T-helper 2 cell treated with Interferon-gamma antibody and Interleukin-4, amounts not matched to agents 5 μg/mL and 100 μg/mL, for 36 hours (primary cell): ENCODE results near the gene ORMDL2.

ENCODE experiments used
- DNase-seq: peaks from one replicate; pipeline ENCODE4 v3.0.0; 2021; ENCODE audit warnings: low spot score
- H3K27ac Mint-ChIP-seq: one replicate; pipeline ENCODE4 v1.8.0; 2021; ENCODE audit warnings: mild to moderate bottlenecking, mixed read lengths
- H3K27me3 Mint-ChIP-seq: one replicate; pipeline ENCODE4 v1.8.0; 2021; ENCODE audit warnings: low read depth, mixed read lengths
- H3K36me3 Mint-ChIP-seq: one replicate; pipeline ENCODE4 v1.8.0; 2021; ENCODE audit warnings: low read depth, mixed read lengths
- H3K4me1 Mint-ChIP-seq: one replicate; pipeline ENCODE4 v1.8.0; 2021; ENCODE audit warnings: low read depth, mixed read lengths
- H3K4me3 Mint-ChIP-seq: one replicate; pipeline ENCODE4 v1.8.0; 2022; ENCODE audit warnings: mild to moderate bottlenecking, moderate library complexity, mixed read lengths
- H3K9me3 Mint-ChIP-seq: one replicate; pipeline ENCODE4 v1.8.0; 2021; ENCODE audit warnings: mixed read lengths

ORMDL2 gene

DNA sequence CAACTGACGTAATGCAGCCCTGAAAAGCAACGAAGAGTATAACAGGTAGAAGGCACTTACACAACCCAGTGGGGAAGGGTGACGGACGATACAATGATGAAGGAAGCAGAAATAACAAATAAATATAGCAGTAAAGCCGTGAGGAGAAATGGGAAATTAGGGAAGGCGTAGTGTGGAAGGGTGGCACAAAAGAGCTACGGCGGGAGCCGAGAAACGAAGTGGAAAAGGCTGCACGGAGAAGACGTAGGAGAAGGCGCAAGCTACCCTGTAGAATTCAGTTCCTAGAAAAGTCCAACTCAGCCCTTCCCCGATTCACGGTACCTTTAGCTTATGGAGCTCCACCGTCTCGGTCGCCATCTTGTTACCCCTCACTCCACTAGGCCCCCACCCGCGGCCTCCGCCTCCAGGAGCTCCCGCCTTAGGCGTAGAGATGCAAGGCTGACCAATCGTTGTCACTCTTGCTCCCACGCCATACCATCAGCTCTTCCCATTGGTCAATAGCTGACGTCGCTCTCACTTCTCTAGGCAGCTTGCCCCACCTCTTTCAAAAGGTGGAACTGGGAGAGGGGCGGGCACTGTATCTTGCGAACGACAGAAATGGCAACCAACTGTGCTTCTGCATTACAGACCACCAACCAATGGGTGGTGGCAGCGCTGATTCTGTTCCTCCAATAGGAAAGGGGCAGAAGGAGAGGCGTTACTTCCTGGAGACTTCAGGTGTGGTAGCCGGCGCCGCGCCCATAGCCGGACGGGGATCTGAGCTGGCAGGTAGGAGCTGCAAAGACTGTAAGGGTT lies at the start of gene ORMDL2, which contains the start of gene SARNP:
ORMDL2 (plus strand) TSS at position 697 of the 795 bp plus-strand sequence. CDS start 959 bp downstream, outside the sequence.
SARNP (minus strand) TSS at position 380 of the 795 bp plus-strand sequence; CDS start at position 357, 23 bp downstream.
- Mint-ChIP-seq H3K4me3 (no peak within 1 kb of the TSS), H3K4me1 (peaks cover 31% of the 10 kb centered on the region), H3K36me3 (peaks cover 45% of the 10 kb centered on the region), H3K27me3 (no peaks in the 10 kb centered on the region), H3K9me3 (no peaks in the 10 kb centered on the region), H3K27ac (no peak within 1 kb of the TSS)
- DNase-seq, result peak; percentile 98

DNA sequence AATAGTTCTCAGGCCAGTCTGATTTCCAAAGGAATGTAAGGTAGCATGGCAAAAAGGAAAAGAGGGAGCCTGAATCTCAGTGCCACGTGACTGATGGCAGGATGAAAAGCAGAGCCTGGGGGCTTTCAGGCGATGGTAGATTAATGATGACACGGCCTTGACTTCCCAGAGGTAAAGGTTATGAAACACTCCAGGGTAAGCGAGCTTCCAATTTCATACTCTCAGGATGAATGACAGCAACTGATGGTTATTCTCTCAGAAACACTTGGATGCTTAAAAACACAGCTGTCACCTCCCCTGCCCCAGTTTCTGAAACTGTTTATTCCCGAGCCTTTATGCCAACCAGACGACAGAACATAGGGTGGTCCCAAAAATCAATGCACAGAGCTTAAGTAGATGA lies 46.1 kb upstream of the ORMDL2 start:
- Mint-ChIP-seq H3K36me3 (peaks cover 39% of the 10 kb centered on the region), H3K27ac (peak overlapping the region; percentile 69), H3K4me3 (no peak overlapping the region), H3K27me3 (no peaks in the 10 kb centered on the region), H3K9me3 (no peaks in the 10 kb centered on the region), H3K4me1 (peaks cover 11% of the 10 kb centered on the region)
- DNase-seq, result no peak

GRCh38 chr12:55777856-55778255 lies 40.0 kb upstream of the ORMDL2 start:
- no peak for DNase-seq
- Mint-ChIP-seq H3K36me3 (peaks cover 48% of the 10 kb centered on the region), H3K4me1 (peaks cover 19% of the 10 kb centered on the region), H3K4me3 (no peak overlapping the region), H3K9me3 (no peaks in the 10 kb centered on the region), H3K27ac (peak overlapping the region; percentile 19), H3K27me3 (no peaks in the 10 kb centered on the region)

DNA sequence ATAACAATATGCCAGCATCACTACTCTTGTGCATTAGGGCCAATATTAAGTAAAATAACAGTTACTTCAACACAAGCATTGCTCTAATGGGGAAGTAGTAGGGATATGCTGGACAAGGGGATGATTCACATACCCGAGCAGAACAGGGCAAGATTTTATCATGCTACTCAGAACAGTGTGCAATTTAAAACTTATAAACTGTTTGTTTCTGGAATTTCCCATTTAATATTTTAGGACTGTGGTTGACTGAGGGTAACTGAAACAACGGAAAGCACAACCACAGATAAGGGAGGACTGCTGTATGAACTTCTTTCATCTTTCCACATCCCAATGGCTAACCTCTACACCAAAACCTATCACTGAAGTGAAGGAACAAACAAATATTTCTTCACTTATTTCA lies 37.2 kb upstream of the ORMDL2 start:
- Mint-ChIP-seq H3K36me3 (peaks cover 58% of the 10 kb centered on the region), H3K27me3 (no peaks in the 10 kb centered on the region), H3K27ac (peak overlapping the region; percentile 63), H3K4me1 (peaks cover 16% of the 10 kb centered on the region), H3K9me3 (no peaks in the 10 kb centered on the region), H3K4me3 (peak overlapping the region; percentile 56)
- no peak for DNase-seq

GRCh38 chr12:55788546-55788945 lies 29.3 kb upstream of the ORMDL2 start:
- peaks cover 52% of the 10 kb centered on the region for H3K36me3 Mint-ChIP-seq
- H3K27me3 Mint-ChIP-seq, result no peaks in the 10 kb centered on the region
- no peak overlapping the region for H3K27ac Mint-ChIP-seq
- H3K4me3 Mint-ChIP-seq, result no peak overlapping the region
- H3K9me3 Mint-ChIP-seq, result no peaks in the 10 kb centered on the region
- H3K4me1 Mint-ChIP-seq, result no peaks in the 10 kb centered on the region
- DNase-seq, result no peak

- no peaks in the 10 kb centered on the region for H3K4me1 Mint-ChIP-seq
- H3K9me3 Mint-ChIP-seq, result no peaks in the 10 kb centered on the region
- H3K27ac Mint-ChIP-seq, result no peak overlapping the region
- DNase-seq, result no peak
- peaks cover 52% of the 10 kb centered on the region for H3K36me3 Mint-ChIP-seq
- H3K4me3 Mint-ChIP-seq, result no peak overlapping the region
- no peaks in the 10 kb centered on the region for H3K27me3 Mint-ChIP-seq
These were observed 28.7 kb upstream of the ORMDL2 start for GRCh38 chr12:55789171-55789570.

DNA sequence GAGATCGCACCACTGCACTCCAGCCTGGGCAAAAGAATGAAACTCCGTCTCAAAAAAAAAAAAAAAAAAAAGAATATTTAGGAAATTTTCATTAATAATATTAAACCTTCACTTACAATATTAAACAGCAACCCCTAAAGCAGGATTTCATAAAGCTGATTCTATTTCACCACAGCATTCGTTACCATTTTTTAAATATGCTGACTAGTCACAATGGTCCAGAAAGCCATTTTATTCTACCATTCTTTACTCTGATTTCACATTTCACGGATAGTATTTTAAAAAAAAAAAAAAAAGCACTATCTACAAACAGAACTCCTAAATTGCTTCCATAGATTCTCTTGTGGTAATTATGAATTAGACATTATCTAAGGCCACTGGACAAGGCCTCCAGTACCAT lies 27.9 kb upstream of the ORMDL2 start:
- no peak for DNase-seq
- no peak overlapping the region for H3K27ac Mint-ChIP-seq
- H3K36me3 Mint-ChIP-seq, result peaks cover 52% of the 10 kb centered on the region
- no peaks in the 10 kb centered on the region for H3K9me3 Mint-ChIP-seq
- H3K4me1 Mint-ChIP-seq, result no peaks in the 10 kb centered on the region
- no peaks in the 10 kb centered on the region for H3K27me3 Mint-ChIP-seq
- no peak overlapping the region for H3K4me3 Mint-ChIP-seq

DNA sequence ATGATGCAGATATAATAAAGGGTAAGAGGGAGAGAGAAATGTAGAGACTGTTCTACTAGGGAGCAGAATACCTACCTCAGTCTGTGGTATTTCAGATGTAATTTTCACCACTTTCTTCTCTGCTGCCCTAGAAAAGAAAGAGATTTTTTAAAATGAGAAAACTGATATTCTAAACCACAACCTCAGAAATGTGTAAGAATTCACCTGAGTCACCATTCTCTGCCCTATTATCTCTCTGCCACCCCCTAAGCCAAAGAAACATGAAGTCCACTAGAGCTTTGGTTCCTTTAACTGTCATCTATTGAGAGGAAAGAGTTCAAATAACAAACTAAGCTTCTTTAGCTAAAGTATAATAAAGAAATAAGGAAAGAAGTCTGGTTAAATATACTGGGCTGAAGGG lies 21.9 kb upstream of the ORMDL2 start:
- Mint-ChIP-seq H3K4me3 (no peak overlapping the region), H3K4me1 (peaks cover 13% of the 10 kb centered on the region), H3K36me3 (peaks cover 48% of the 10 kb centered on the region), H3K27ac (no peak overlapping the region), H3K9me3 (no peaks in the 10 kb centered on the region), H3K27me3 (no peaks in the 10 kb centered on the region)
- no peak for DNase-seq

- Mint-ChIP-seq H3K4me1 (peaks cover 13% of the 10 kb centered on the region), H3K27ac (no peak overlapping the region), H3K36me3 (peaks cover 49% of the 10 kb centered on the region), H3K4me3 (no peak overlapping the region), H3K9me3 (no peaks in the 10 kb centered on the region), H3K27me3 (no peaks in the 10 kb centered on the region)
- no peak for DNase-seq
These were observed 20.8 kb upstream of the ORMDL2 start for GRCh38 chr12:55797068-55797467.

GRCh38 chr12:55797550-55797949 lies 20.3 kb upstream of the ORMDL2 start:
- Mint-ChIP-seq H3K27ac (no peak overlapping the region), H3K36me3 (peaks cover 51% of the 10 kb centered on the region), H3K4me3 (no peak overlapping the region), H3K27me3 (no peaks in the 10 kb centered on the region), H3K4me1 (peaks cover 13% of the 10 kb centered on the region), H3K9me3 (no peaks in the 10 kb centered on the region)
- DNase-seq, result no peak

- no peak for DNase-seq
- Mint-ChIP-seq H3K36me3 (peaks cover 27% of the 10 kb centered on the region), H3K27ac (no peak overlapping the region), H3K27me3 (no peaks in the 10 kb centered on the region), H3K4me3 (no peak overlapping the region), H3K4me1 (peaks cover 21% of the 10 kb centered on the region), H3K9me3 (no peaks in the 10 kb centered on the region)
These were observed 10.9 kb upstream of the ORMDL2 start for GRCh38 chr12:55806982-55807381.

- H3K27ac Mint-ChIP-seq, result no peak overlapping the region
- DNase-seq, result no peak
- peaks cover 24% of the 10 kb centered on the region for H3K36me3 Mint-ChIP-seq
- no peaks in the 10 kb centered on the region for H3K9me3 Mint-ChIP-seq
- no peak overlapping the region for H3K4me3 Mint-ChIP-seq
- H3K27me3 Mint-ChIP-seq, result no peaks in the 10 kb centered on the region
- peaks cover 29% of the 10 kb centered on the region for H3K4me1 Mint-ChIP-seq
These were observed 8.6 kb upstream of the ORMDL2 start for GRCh38 chr12:55809274-55809673.

- H3K4me1 Mint-ChIP-seq, result peaks cover 34% of the 10 kb centered on the region
- H3K27me3 Mint-ChIP-seq, result no peaks in the 10 kb centered on the region
- H3K27ac Mint-ChIP-seq, result no peak overlapping the region
- DNase-seq, result no peak
- H3K9me3 Mint-ChIP-seq, result no peaks in the 10 kb centered on the region
- H3K4me3 Mint-ChIP-seq, result no peak overlapping the region
- peaks cover 27% of the 10 kb centered on the region for H3K36me3 Mint-ChIP-seq
These were observed 5.8 kb upstream of the ORMDL2 start for GRCh38 chr12:55812088-55812487.

DNA sequence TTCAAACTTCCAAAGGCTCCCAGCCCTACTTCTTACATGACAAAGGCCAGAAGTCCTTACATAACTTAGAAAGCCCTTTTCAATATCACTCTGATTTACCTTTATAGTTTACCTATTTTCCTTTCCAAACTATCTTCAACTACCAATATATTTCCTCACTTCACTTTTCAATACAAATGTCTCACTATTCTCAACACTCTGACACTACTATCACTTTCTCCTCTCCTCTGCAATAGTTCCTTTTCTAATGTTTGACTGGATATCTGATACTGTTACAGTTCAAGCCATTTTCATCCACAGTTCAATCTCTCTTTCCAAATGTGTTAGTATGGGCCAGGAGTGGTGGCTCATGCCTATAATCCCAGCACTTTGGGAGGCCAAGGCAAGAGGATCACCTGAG lies 3.6 kb upstream of the ORMDL2 start:
- peak overlapping the region; percentile 2 for H3K4me3 Mint-ChIP-seq

DNA sequence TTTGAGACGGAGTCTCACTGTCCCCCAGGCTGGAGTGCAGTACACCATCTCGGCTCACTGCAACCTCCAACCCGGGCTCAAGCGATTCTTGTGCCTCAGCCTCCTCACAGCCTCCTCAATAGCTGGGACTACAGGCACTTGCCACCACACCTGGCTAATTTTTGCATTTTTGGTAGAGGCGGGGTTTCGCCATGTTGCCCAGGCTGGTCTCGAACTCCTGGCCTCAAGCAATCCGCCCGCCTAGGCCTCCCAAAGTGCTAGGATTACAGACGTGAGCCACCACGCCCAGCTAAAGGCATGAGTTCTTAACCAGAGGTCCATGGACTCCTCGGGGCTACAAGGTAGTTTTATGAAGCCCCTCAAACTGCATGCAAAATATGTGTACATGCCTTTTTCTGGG lies 2.4 kb upstream of the ORMDL2 start:
- peaks cover 38% of the 10 kb centered on the region for H3K36me3 Mint-ChIP-seq
- no peak overlapping the region for H3K4me3 Mint-ChIP-seq
- H3K9me3 Mint-ChIP-seq, result no peaks in the 10 kb centered on the region
- H3K27me3 Mint-ChIP-seq, result no peaks in the 10 kb centered on the region
- DNase-seq, result no peak
- peaks cover 46% of the 10 kb centered on the region for H3K4me1 Mint-ChIP-seq
- no peak overlapping the region for H3K27ac Mint-ChIP-seq

More for the DNA sequence above, 3.6 kb upstream of the ORMDL2 start:
- Mint-ChIP-seq H3K9me3 (no peaks in the 10 kb centered on the region), H3K36me3 (peaks cover 29% of the 10 kb centered on the region), H3K27ac (peak overlapping the region; percentile 3), H3K4me1 (peaks cover 43% of the 10 kb centered on the region), H3K27me3 (no peaks in the 10 kb centered on the region)
- no peak for DNase-seq
